DOHH2 (cell line): Measurements from ENCODE around the gene PTGDR.

ENCODE experiments used
- H3F3A ChIP-seq: fragments of 200-600 bp; sonication (generic), shearing (Covaris generic); 2 replicates; pipeline ENCODE4 v1.6.0; 2016; ENCODE audit warnings: antibody characterized with exemption, mild to moderate bottlenecking; ENCODE audit not compliant: control insufficient read depth, insufficient read depth
- H3K27ac ChIP-seq: fragments of 200-600 bp; sonication (generic); 2 replicates; pipeline ENCODE4 v1.5.1; 2014; ENCODE audit warnings: low read depth, mild to moderate bottlenecking, low read length, moderate library complexity
- H3K27me3 ChIP-seq: fragments of 200-600 bp; sonication (generic); 2 replicates; pipeline ENCODE4 v1.6.1; 2014; ENCODE audit warnings: mild to moderate bottlenecking, low read length, mixed read lengths; ENCODE audit not compliant: control insufficient read depth
- H3K36me3 ChIP-seq: fragments of 200-600 bp; sonication (generic); 2 replicates; pipeline ENCODE4 v1.6.1; 2014; ENCODE audit warnings: mild to moderate bottlenecking, low read length, moderate library complexity, mixed read lengths; ENCODE audit not compliant: control insufficient read depth
- H3K4me1 ChIP-seq: fragments of 200-600 bp; sonication (generic); 2 replicates; pipeline ENCODE4 v1.6.1; 2014; ENCODE audit warnings: mild to moderate bottlenecking, low read length, mixed read lengths; ENCODE audit not compliant: control insufficient read depth
- H3K4me2 ChIP-seq: fragments of 200-600 bp; sonication (generic); 2 replicates; pipeline ENCODE4 v1.6.0; 2014; ENCODE audit warnings: mild to moderate bottlenecking, low read length, moderate library complexity
- H3K4me3 ChIP-seq: fragments of 200-600 bp; sonication (generic); 2 replicates; pipeline ENCODE4 v1.5.1; 2014; ENCODE audit warnings: mild to moderate bottlenecking, low read length, mixed read lengths
- H3K79me2 ChIP-seq: fragments of 200-600 bp; sonication (generic); 2 replicates; pipeline ENCODE4 v1.6.1; 2014; ENCODE audit warnings: mild to moderate bottlenecking, low read length, mixed read lengths; ENCODE audit not compliant: control insufficient read depth
- H3K9me2 ChIP-seq: fragments of 200-600 bp; sonication (generic); replicated peaks from 2 replicates; pipeline ENCODE4 v1.6.1; 2014; ENCODE audit warnings: mild to moderate bottlenecking, low read length, mixed read lengths; ENCODE audit not compliant: control insufficient read depth
- H3K9me3 ChIP-seq: fragments of 200-600 bp; sonication (generic); 2 replicates; pipeline ENCODE4 v1.6.1; 2014; ENCODE audit warnings: antibody characterized with exemption, low read length, mixed read lengths; ENCODE audit not compliant: control insufficient read depth, insufficient read depth
- H4K20me1 ChIP-seq: fragments of 200-600 bp; sonication (generic); 2 replicates; pipeline ENCODE4 v1.6.0; 2014; ENCODE audit warnings: low read depth, mild to moderate bottlenecking, antibody characterized with exemption, low read length, moderate library complexity; ENCODE audit not compliant: control insufficient read depth, insufficient read depth
- CTCF ChIP-seq: fragments of 200-600 bp; sonication (generic); IDR thresholded peaks from one replicate; pipeline ENCODE4 v1.5.1; 2014; ENCODE audit warnings: antibody characterized with exemption, mild to moderate bottlenecking, low read depth, low read length; ENCODE audit not compliant: poor library complexity, severe bottlenecking
- EZH2phosphoT487 ChIP-seq: fragments of 200-600 bp; sonication (generic); IDR thresholded peaks from 2 replicates; pipeline ENCODE4 v1.6.1; 2017; ENCODE audit warnings: borderline replicate concordance, mild to moderate bottlenecking, antibody characterized with exemption, low read length, moderate library complexity, mixed read lengths

The PTGDR gene

GRCh38 chr14:52248057-52248456 lies 19.4 kb upstream of the PTGDR start:
- TF ChIP-seq EZH2phosphoT487 (no peak), CTCF (no peak)
- Histone ChIP-seq H3F3A (no peaks in the 10 kb centered on the region), H3K4me1 (no peaks in the 10 kb centered on the region), H3K9me2 (no peaks in the 10 kb centered on the region), H4K20me1 (no peaks in the 10 kb centered on the region), H3K9me3 (no peaks in the 10 kb centered on the region), H3K4me2 (no peak overlapping the region), H3K79me2 (no peaks in the 10 kb centered on the region), H3K4me3 (no peak overlapping the region), H3K36me3 (no peaks in the 10 kb centered on the region), H3K27ac (no peak overlapping the region), H3K27me3 (no peaks in the 10 kb centered on the region)

GRCh38 chr14:52251724-52252123 lies 15.8 kb upstream of the PTGDR start:
- H3K27ac ChIP-seq, result no peak overlapping the region
- H3K9me2 ChIP-seq, result no peaks in the 10 kb centered on the region
- no peaks in the 10 kb centered on the region for H3K4me1 ChIP-seq
- H3K4me2 ChIP-seq, result no peak overlapping the region
- H3K9me3 ChIP-seq, result no peaks in the 10 kb centered on the region
- TF ChIP-seq EZH2phosphoT487 (no peak), CTCF (no peak)
- no peak overlapping the region for H3K4me3 ChIP-seq
- H3K27me3 ChIP-seq, result no peaks in the 10 kb centered on the region
- H3F3A ChIP-seq, result no peaks in the 10 kb centered on the region
- no peaks in the 10 kb centered on the region for H3K36me3 ChIP-seq
- H3K79me2 ChIP-seq, result no peaks in the 10 kb centered on the region
- no peaks in the 10 kb centered on the region for H4K20me1 ChIP-seq

GRCh38 chr14:52253503-52253902 lies 14.0 kb upstream of the PTGDR start:
- Histone ChIP-seq H4K20me1 (no peaks in the 10 kb centered on the region), H3K9me3 (no peaks in the 10 kb centered on the region), H3K79me2 (no peaks in the 10 kb centered on the region), H3K4me2 (no peak overlapping the region), H3K36me3 (no peaks in the 10 kb centered on the region), H3K4me1 (no peaks in the 10 kb centered on the region), H3K9me2 (no peaks in the 10 kb centered on the region), H3K4me3 (no peak overlapping the region), H3K27me3 (no peaks in the 10 kb centered on the region), H3F3A (no peaks in the 10 kb centered on the region), H3K27ac (no peak overlapping the region)
- TF ChIP-seq EZH2phosphoT487, result no peak
- no peak for TF ChIP-seq CTCF

- Histone ChIP-seq H4K20me1 (no peaks in the 10 kb centered on the region), H3K4me3 (no peak overlapping the region), H3K27ac (no peak overlapping the region), H3K9me3 (no peaks in the 10 kb centered on the region), H3K9me2 (no peaks in the 10 kb centered on the region), H3K79me2 (no peaks in the 10 kb centered on the region), H3K4me2 (no peak overlapping the region), H3K36me3 (no peaks in the 10 kb centered on the region), H3K27me3 (no peaks in the 10 kb centered on the region), H3K4me1 (no peaks in the 10 kb centered on the region), H3F3A (no peaks in the 10 kb centered on the region)
- TF ChIP-seq EZH2phosphoT487 (no peak), CTCF (no peak)
Measured at GRCh38 chr14:52254086-52254485, 13.4 kb upstream of the PTGDR start.
